A673 (cell line): ENCODE results near the gene ADAM23.

Experiments
- CTCF ChIP-seq: fragments of 300-800, 200-600 bp; sonication (generic); conservative IDR thresholded peaks from 2 replicates; pipeline ENCODE4 v1.5.1; 2017; ENCODE audit warnings: low read depth, mild to moderate bottlenecking, antibody characterized with exemption, low read length, moderate library complexity, mixed read lengths
- EZH2 ChIP-seq: fragments of 200-600 bp; sonication (generic); IDR thresholded peaks from 2 replicates; pipeline ENCODE4 v1.6.1; 2017; ENCODE audit warnings: borderline replicate concordance, low read depth, mild to moderate bottlenecking, mixed read lengths, antibody characterized with exemption, low read length; ENCODE audit not compliant: poor library complexity, severe bottlenecking

GRCh38 chr2:206543073-206543472 lies 99.7 kb downstream of the ADAM23 start:
- TF ChIP-seq CTCF: no peak
- no peak for TF ChIP-seq EZH2
